NCI-H524 (cell line): ENCODE data around the gene CFAP46.
"Not testable (repeated sequence)": the region's sequence is repeated elsewhere in the genome, so short reads cannot be mapped to it uniquely, and the experiment has no call there.

Experiments used
- DNase-seq, 2 experiments: peaks; one replicate each; lab custom pipeline; 2025; lab: John Stamatoyannopoulos, UW

Gene CFAP46

GRCh38 chr10:132899054-132899750 lies 43.2 kb downstream of the CFAP46 start:
- no peak for DNase-seq

GRCh38 chr10:132898391-132899053 lies 43.8 kb downstream of the CFAP46 start:
- DNase-seq = no peak

- no peak for DNase-seq
These were observed 44.6 kb downstream of the CFAP46 start for GRCh38 chr10:132897516-132898381.

GRCh38 chr10:132893786-132894185 lies 48.6 kb downstream of the CFAP46 start:
- DNase-seq = not testable (repeated sequence)

GRCh38 chr10:132893090-132893489 lies 49.3 kb downstream of the CFAP46 start:
- DNase-seq = peak in 1 of 2 experiments; percentile 20

- no peak for DNase-seq
These were observed 50.4 kb downstream of the CFAP46 start for GRCh38 chr10:132892004-132892403.

- no peak for DNase-seq
These were observed 51.0 kb downstream of the CFAP46 start for GRCh38 chr10:132891368-132891767.

GRCh38 chr10:132890301-132890700 lies 52.1 kb downstream of the CFAP46 start:
- no peak for DNase-seq

GRCh38 chr10:132889556-132889955 lies 52.8 kb downstream of the CFAP46 start:
- no peak for DNase-seq

GRCh38 chr10:132888898-132889490 lies 53.4 kb downstream of the CFAP46 start:
- DNase-seq = no peak

GRCh38 chr10:132888446-132888845 lies 53.9 kb downstream of the CFAP46 start:
- not testable (repeated sequence) for DNase-seq

GRCh38 chr10:132886211-132887099 lies 55.9 kb downstream of the CFAP46 start:
- peak in 1 of 2 experiments; percentile 11 for DNase-seq

- no peak for DNase-seq
These were observed 56.7 kb downstream of the CFAP46 start for GRCh38 chr10:132885451-132886210.

GRCh38 chr10:132884691-132885271 lies 57.6 kb downstream of the CFAP46 start:
- no peak for DNase-seq

- DNase-seq = no peak
These were observed 58.3 kb downstream of the CFAP46 start for GRCh38 chr10:132884041-132884440.

- DNase-seq = no peak
These were observed 58.9 kb downstream of the CFAP46 start for GRCh38 chr10:132883391-132883881.

- DNase-seq = no peak
These were observed 60.1 kb downstream of the CFAP46 start for GRCh38 chr10:132882069-132882951.

GRCh38 chr10:132881186-132881920 lies 61.0 kb downstream of the CFAP46 start:
- no peak for DNase-seq
